K562 (cell line): ENCODE data around the gene EIF4E2. TPM values are rescaled to one million over a fixed set of nuclear protein-coding genes. Genes with fewer than 3 reads are reported as not detected.

Experiments
- ATAC-seq: fragments of 200-7000 bp; cut with Tn5 transposase; 3 replicates; pipeline ENCODE4 v1.9.1; 2020; ENCODE audit warnings: moderate library complexity
- BruUV-seq: library from RNA; stranded (reverse); fragments of 400-500 nt; replicated peaks from 2 replicates; lab custom pipeline; 2021; lab: Mats Ljungman, UMichigan
- CTCF ChIA-PET: fragments of 300-600 bp; formaldehyde crosslinking; extraction: SDS; loops from one replicate; lab custom pipeline; 2021; ENCODE audit warnings: low intra/inter-chr PET ratio; lab: Yijun Ruan, JAX
- POLR2A ChIA-PET: fragments of 300-600, 350-650 bp; sonication (Branson Sonifier 250); formaldehyde crosslinking; extraction: SDS; loops from one replicate; lab custom pipeline; 2021; ENCODE audit warnings: antibody characterized with exemption, inconsistent platforms; lab: Yijun Ruan, JAX
- DNase-seq, 4 experiments: peaks; one replicate each; pipeline versions ENCODE4 v3.0.0 to v3.0.0-alpha.2; 2011 to 2018; ENCODE audit warnings: low spot score in 3 of 4, mixed read lengths in 3 of 4; ENCODE audit errors: extremely low read depth in 1 of 4
- FAIRE-seq: peaks from 2 replicates; lab custom pipeline; 2011; peaks lifted over from hg19 to GRCh38; lab: Jason Lieb, UNC
- H2AFZ ChIP-seq: 2 replicates; pipeline ENCODE4 v1.6.0; 2011; ENCODE audit warnings: low read depth, low read length, control low read depth, inconsistent platforms
- H3K27ac ChIP-seq: fragments of 200-600 bp; 3 replicates; pipeline ENCODE4 v1.8.0; 2011; ENCODE audit warnings: low read depth, mild to moderate bottlenecking, control low read depth, inconsistent platforms, low read length, moderate library complexity, mixed read lengths; ENCODE audit errors: extremely low read depth
- H3K27me3 ChIP-seq, 2 experiments: fragments of 300-600 bp in 1 of 2; 2 replicates in 1 of 2; 3 replicates in 1 of 2; pipeline versions ENCODE4 v1.6.0 to v1.8.0; 2011; ENCODE audit warnings: inconsistent platforms in 2 of 2, low read length in 2 of 2, mild to moderate bottlenecking in 1 of 2, mixed read lengths in 1 of 2, moderate library complexity in 1 of 2; ENCODE audit not compliant: control insufficient read depth in 2 of 2, insufficient read depth in 2 of 2
- H3K36me3 ChIP-seq: fragments of 300-600 bp; 3 replicates; pipeline ENCODE4 v1.8.0; 2011; ENCODE audit warnings: mild to moderate bottlenecking, low read length, inconsistent platforms; ENCODE audit not compliant: control insufficient read depth, insufficient read depth
- H3K4me1 ChIP-seq, 2 experiments: fragments of 200-600 bp in 1 of 2; replicated peaks in 1 of 2; 2 replicates in 1 of 2; 3 replicates in 1 of 2; pipeline versions ENCODE4 v1.5.1 to v1.8.0; 2011; ENCODE audit warnings: inconsistent platforms in 2 of 2, low read length in 2 of 2, mild to moderate bottlenecking in 1 of 2, mixed read lengths in 1 of 2, moderate library complexity in 1 of 2; ENCODE audit not compliant: control insufficient read depth in 2 of 2, insufficient read depth in 2 of 2
- H3K4me2 ChIP-seq: 2 replicates; pipeline ENCODE4 v1.6.1; 2011; ENCODE audit warnings: low read length, control low read depth, inconsistent platforms, mixed read lengths; ENCODE audit not compliant: insufficient read depth
- H3K4me3 ChIP-seq: fragments of 200-600 bp; sonication (generic), shearing (Covaris generic); 2 replicates; pipeline ENCODE4 v1.5.1; 2016; ENCODE audit warnings: control low read depth, inconsistent platforms
- H3K79me2 ChIP-seq: fragments of 200-600 bp; 3 replicates; pipeline ENCODE4 v1.8.0; 2011; ENCODE audit warnings: low read length, inconsistent platforms; ENCODE audit not compliant: control insufficient read depth, insufficient read depth
- H3K9ac ChIP-seq, 2 experiments: 2 replicates each; pipeline versions ENCODE4 v1.6.0 to v1.6.1; 2011; ENCODE audit warnings: low read depth in 2 of 2, low read length in 2 of 2, control low read depth in 1 of 2, inconsistent platforms in 1 of 2, mild to moderate bottlenecking in 1 of 2, mixed read lengths in 1 of 2; ENCODE audit not compliant: insufficient read depth in 1 of 2
- H3K9me1 ChIP-seq: one replicate; pipeline ENCODE4 v1.6.0; 2011; ENCODE audit warnings: inconsistent platforms, mild to moderate bottlenecking, low read length, moderate library complexity; ENCODE audit not compliant: control insufficient read depth, insufficient read depth
- H3K9me3 ChIP-seq: replicated peaks from 2 replicates; pipeline ENCODE4 v1.5.1; 2011; ENCODE audit warnings: low read depth, low read length, inconsistent platforms; ENCODE audit not compliant: control insufficient read depth, insufficient read depth
- H4K20me1 ChIP-seq: replicated peaks from 2 replicates; pipeline ENCODE4 v1.6.1; 2011; ENCODE audit warnings: low read length, inconsistent platforms, mixed read lengths; ENCODE audit not compliant: control insufficient read depth, insufficient read depth
- L3MBTL2 ChIP-seq: fragments of 450-650 bp; IDR thresholded peaks from 2 replicates; pipeline ENCODE4 v1.6.1; 2016; ENCODE audit warnings: mild to moderate bottlenecking, moderate library complexity
- MTA1 ChIP-seq: fragments of 450-650 bp; IDR thresholded peaks from 2 replicates; pipeline ENCODE4 v1.6.1; 2017; ENCODE audit warnings: borderline replicate concordance
- NR3C1 ChIP-seq: sonication (generic); formaldehyde crosslinking; IDR thresholded peaks from 2 replicates; pipeline ENCODE4 v1.8.1; 2022; ENCODE audit warnings: missing genetic modification reagents
- ZBTB1 ChIP-seq: sonication (generic); formaldehyde crosslinking; IDR thresholded peaks from 2 replicates; pipeline ENCODE4 v1.8.1; 2023; ENCODE audit warnings: missing genetic modification reagents, low read depth, mild to moderate bottlenecking, borderline replicate concordance
- ZNF79 ChIP-seq: fragments of 250-450 bp; sonication (Bioruptor Pico); IDR thresholded peaks from 2 replicates; pipeline ENCODE4 v1.4.0; 2020; ENCODE audit warnings: low read depth, mild to moderate bottlenecking, moderate library complexity
- whole genome bisulfite sequencing: fragments of 100-300 bp; shearing (Covaris generic); methylation state at CpG from one replicate; pipeline ENCODE4 v1.1.6; 2016; ENCODE audit warnings: low coverage, mixed read lengths; ENCODE audit not compliant: insufficient coverage; ENCODE audit errors: missing lambda C conversion rate; 5-methylcytosine and 5-hydroxymethylcytosine counted together
- in situ Hi-C: fragments of 300-500 bp; cut with MboI; formaldehyde crosslinking; loops from 4 replicates; pipeline ENCODE4 v1.15.0; 2018; ENCODE audit warnings: inconsistent platforms, mixed read lengths
- intact Hi-C: fragments of 100-400 bp; cut with micrococcal nuclease; formaldehyde crosslinking; loops from 2 replicates; pipeline ENCODE4 v1.14.2; 2022
- polyA plus RNA-seq, 8 experiments: library from polyadenylated mRNA; depleted of rRNA in 4 of 8; stranded (reverse) in 5 of 8; unstranded in 3 of 8; fragments of >200 nt; fragmentation: Nextera tagmentation in 2 of 8; fragmentation: Illumina TruSeq in 1 of 8; extraction: Ambion mirVana in 2 of 8; extraction: Trizol in 1 of 8; gene quantifications; 2 replicates each; pipeline versions ENCODE4 v1.2.1 to v1.2.3, GENCODE V29; 2011 to 2014; ENCODE audit warnings: inconsistent platforms in 1 of 8, missing spikeins in 1 of 8
- total RNA-seq, 7 experiments: library from RNA; depleted of rRNA in 6 of 7; stranded (reverse); fragments of >200 nt in 6 of 7; fragmentation: Illumina TruSeq in 2 of 7; extraction: Trizol in 2 of 7; gene quantifications; 2 replicates each; pipeline versions ENCODE4 v1.2.1 to v1.2.3, GENCODE V29; 2011 to 2021; ENCODE audit warnings: low replicate concordance in 1 of 7
- TF ChIP-seq, protein P1 (sequence below): sonication (generic); formaldehyde crosslinking; IDR thresholded peaks from 2 replicates; pipeline ENCODE4 v1.9.0; 2022; ENCODE audit warnings: mild to moderate bottlenecking, missing genetic modification reagents
- TF ChIP-seq, protein P2 (sequence below), 3 experiments: IDR thresholded peaks in 2 of 3; conservative IDR thresholded peaks in 1 of 3; 2 replicates each; pipeline ENCODE4 v1.5.1; 2011 to 2012; ENCODE audit warnings: low read length in 3 of 3, mild to moderate bottlenecking in 3 of 3, control low read depth in 2 of 3, improper control_type of control experiment in 1 of 3, inconsistent platforms in 1 of 3, low read depth in 1 of 3, mixed read lengths in 1 of 3, moderate library complexity in 1 of 3; ENCODE audit not compliant: insufficient read depth in 2 of 3

Gene EIF4E2
- total and polyA plus RNA-seq, 9 of the 15 experiments (the other 6 are each of a cell fraction or from before 2014, with no cell fraction given) = 33.9 to 169 (median 77.5) TPM

DNA sequence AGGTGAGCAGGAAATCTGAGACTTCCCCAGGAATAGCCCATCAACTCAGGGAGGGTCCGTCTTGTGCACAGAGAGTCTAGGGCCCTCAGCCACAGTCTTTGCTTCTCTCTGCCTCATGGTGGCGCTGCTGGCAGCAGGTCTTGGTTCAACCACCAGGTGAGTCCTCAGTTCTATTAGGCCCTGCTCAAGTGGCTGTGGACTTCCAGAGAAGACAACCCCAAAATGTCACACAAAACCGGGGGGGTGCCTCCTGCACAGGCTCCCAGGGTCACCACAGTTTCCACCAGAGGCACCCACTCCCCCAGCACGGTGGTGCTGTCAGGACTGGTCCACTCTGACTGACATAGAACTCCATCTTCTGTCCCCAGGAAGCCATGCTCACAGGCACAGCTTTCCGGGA is 13.4 kb upstream of the EIF4E2 start:
- Histone ChIP-seq H4K20me1 (no peaks in the 10 kb centered on the region), H3K9me3 (no peaks in the 10 kb centered on the region), H2AFZ (no peak overlapping the region), H3K4me2 (no peak overlapping the region), H3K79me2 (no peaks in the 10 kb centered on the region), H3K4me1 (peaks cover 0 to 28% of the 10 kb centered on the region in 2 experiments; a peak in 2 of 5 replicates), H3K9ac (no peak overlapping the region), H3K27ac (no peak overlapping the region), H3K27me3 (no peaks in the 10 kb centered on the region), H3K36me3 (no peaks in the 10 kb centered on the region), H3K4me3 (no peak overlapping the region), H3K9me1 (no peaks in the 10 kb centered on the region)
- CTCF ChIA-PET = no interaction called here
- POLR2A ChIA-PET = no interaction called here
- in situ Hi-C loops = no loop called here
- intact Hi-C loops = no loop called here
- 6% methylated on average over 3 of the region's 5 CpGs for WGBS
- BruUV-seq = no TSS peak
- no peak for TF ChIP-seq NR3C1 (CRISPR knock-in tag)
- TF ChIP-seq, protein P1, sequence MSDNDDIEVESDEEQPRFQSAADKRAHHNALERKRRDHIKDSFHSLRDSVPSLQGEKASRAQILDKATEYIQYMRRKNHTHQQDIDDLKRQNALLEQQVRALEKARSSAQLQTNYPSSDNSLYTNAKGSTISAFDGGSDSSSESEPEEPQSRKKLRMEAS (CRISPR knock-in tag) = no peak
- TF ChIP-seq, protein P2, sequence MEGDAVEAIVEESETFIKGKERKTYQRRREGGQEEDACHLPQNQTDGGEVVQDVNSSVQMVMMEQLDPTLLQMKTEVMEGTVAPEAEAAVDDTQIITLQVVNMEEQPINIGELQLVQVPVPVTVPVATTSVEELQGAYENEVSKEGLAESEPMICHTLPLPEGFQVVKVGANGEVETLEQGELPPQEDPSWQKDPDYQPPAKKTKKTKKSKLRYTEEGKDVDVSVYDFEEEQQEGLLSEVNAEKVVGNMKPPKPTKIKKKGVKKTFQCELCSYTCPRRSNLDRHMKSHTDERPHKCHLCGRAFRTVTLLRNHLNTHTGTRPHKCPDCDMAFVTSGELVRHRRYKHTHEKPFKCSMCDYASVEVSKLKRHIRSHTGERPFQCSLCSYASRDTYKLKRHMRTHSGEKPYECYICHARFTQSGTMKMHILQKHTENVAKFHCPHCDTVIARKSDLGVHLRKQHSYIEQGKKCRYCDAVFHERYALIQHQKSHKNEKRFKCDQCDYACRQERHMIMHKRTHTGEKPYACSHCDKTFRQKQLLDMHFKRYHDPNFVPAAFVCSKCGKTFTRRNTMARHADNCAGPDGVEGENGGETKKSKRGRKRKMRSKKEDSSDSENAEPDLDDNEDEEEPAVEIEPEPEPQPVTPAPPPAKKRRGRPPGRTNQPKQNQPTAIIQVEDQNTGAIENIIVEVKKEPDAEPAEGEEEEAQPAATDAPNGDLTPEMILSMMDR (IDR thresholded peaks at IDR 0.05 in 2 of 3, conservative IDR thresholded peaks at IDR 0.05 in 1 of 3; ENCODE audit: insufficient read depth in 2 of 3, low read depth in 1 of 3, low read length in 3 of 3) = peak; percentile 52 to 89 (median 62)
- no peak for TF ChIP-seq L3MBTL2
- no peak for TF ChIP-seq MTA1
- TF ChIP-seq ZNF79 = no peak
- TF ChIP-seq ZBTB1 = no peak
- no peak for FAIRE-seq
- ATAC-seq = peak; percentile 75
- peak; percentile 45 to 54 (median 48) for DNase-seq
